SK-N-SH (cell line): ENCODE measurements around the gene IFI16. TPM values are rescaled to one million over a fixed set of nuclear protein-coding genes. Genes with fewer than 3 reads are reported as not detected.

ENCODE experiments used
- CTCF ChIA-PET: fragments of 300-600, 350-600 bp; formaldehyde crosslinking; extraction: SDS; loops from one replicate; lab custom pipeline; 2021; lab: Yijun Ruan, JAX
- POLR2A ChIA-PET: fragments of 350-600 bp; sonication (Branson Sonifier 250); formaldehyde crosslinking; extraction: SDS; loops from one replicate; lab custom pipeline; 2020; ENCODE audit warnings: antibody characterized with exemption, inconsistent platforms; lab: Yijun Ruan, JAX
- DNase-seq: peaks from one replicate; pipeline ENCODE4 v3.0.0; 2012
- H2AFZ ChIP-seq: fragments of 200-600 bp; sonication (generic); 2 replicates; pipeline ENCODE4 v1.8.1; 2016; ENCODE audit warnings: antibody characterized with exemption, mild to moderate bottlenecking, low read depth
- H3F3A ChIP-seq: fragments of 200-600 bp; sonication (generic); replicated peaks from 2 replicates; pipeline ENCODE3; 2016; ENCODE audit warnings: antibody characterized with exemption, mild to moderate bottlenecking; ENCODE audit not compliant: insufficient read depth
- H3K27ac ChIP-seq, 2 experiments: fragments of 200-500 bp in 1 of 2; fragments of 200-600 bp in 1 of 2; sonication (Bioruptor generic) in 1 of 2; sonication (generic), shearing (Covaris generic) in 1 of 2; 2 replicates each; pipeline versions ENCODE4 v1.5.1 to v1.6.1; 2014 to 2016; ENCODE audit warnings: low read depth in 2 of 2, inconsistent platforms in 1 of 2, low read length in 1 of 2, mild to moderate bottlenecking in 1 of 2, mixed read lengths in 1 of 2
- H3K27me3 ChIP-seq: fragments of 200-600 bp; sonication (generic), shearing (Covaris generic); 2 replicates; pipeline ENCODE4 v1.6.1; 2016; ENCODE audit warnings: mixed run types; ENCODE audit not compliant: insufficient read depth
- H3K36me3 ChIP-seq, 2 experiments: fragments of 200-500 bp in 1 of 2; fragments of 200-600 bp in 1 of 2; sonication (Bioruptor generic) in 1 of 2; sonication (generic) in 1 of 2; replicated peaks in 1 of 2; 2 replicates each; pipeline versions ENCODE3 to v1.5.1; 2014 to 2016; ENCODE audit warnings: low read length in 1 of 2, mild to moderate bottlenecking in 1 of 2; ENCODE audit not compliant: insufficient read depth in 2 of 2, control insufficient read depth in 1 of 2
- H3K4me1 ChIP-seq, 2 experiments: fragments of 200-500 bp in 1 of 2; fragments of 200-600 bp in 1 of 2; sonication (Bioruptor generic) in 1 of 2; sonication (generic), shearing (Covaris generic) in 1 of 2; 2 replicates each; pipeline versions ENCODE4 v1.5.1 to v1.6.1; 2014 to 2016; ENCODE audit warnings: low read depth in 1 of 2, low read length in 1 of 2, mixed run types in 1 of 2; ENCODE audit not compliant: insufficient read depth in 2 of 2, control insufficient read depth in 1 of 2
- H3K4me2 ChIP-seq: fragments of 200-600 bp; sonication (generic), shearing (Covaris generic); 2 replicates; pipeline ENCODE4 v1.6.1; 2017; ENCODE audit warnings: mixed run types
- H3K4me3 ChIP-seq, 2 experiments: fragments of 200-500 bp in 1 of 2; fragments of 200-600 bp in 1 of 2; sonication (Bioruptor generic) in 1 of 2; sonication (generic), shearing (Covaris generic) in 1 of 2; 2 replicates each; pipeline versions ENCODE4 v1.5.1 to v1.8.1; 2014 to 2016; ENCODE audit warnings: low read depth in 2 of 2, inconsistent platforms in 1 of 2, low read length in 1 of 2, mild to moderate bottlenecking in 1 of 2, mixed read lengths in 1 of 2, moderate library complexity in 1 of 2
- H3K79me2 ChIP-seq: fragments of 200-600 bp; sonication (generic); 2 replicates; pipeline ENCODE4 v1.8.1; 2017; ENCODE audit warnings: mild to moderate bottlenecking; ENCODE audit not compliant: insufficient read depth
- H3K9ac ChIP-seq: fragments of 200-600 bp; sonication (generic); 2 replicates; pipeline ENCODE4 v1.6.1; 2017; ENCODE audit warnings: mixed run types
- H3K9me2 ChIP-seq: fragments of 200-600 bp; sonication (generic); 2 replicates; pipeline ENCODE4 v1.6.1; 2017; ENCODE audit warnings: mixed run types
- H3K9me3 ChIP-seq: fragments of 200-600 bp; sonication (generic); 2 replicates; pipeline ENCODE4 v1.6.1; 2017; ENCODE audit warnings: mixed run types, mild to moderate bottlenecking, moderate library complexity
- H4K20me1 ChIP-seq: fragments of 200-600 bp; sonication (generic); 2 replicates; pipeline ENCODE4 v1.6.1; 2017; ENCODE audit warnings: mild to moderate bottlenecking, mixed run types; ENCODE audit not compliant: insufficient read depth
- CHD2 ChIP-seq: fragments of 150-350 bp; IDR thresholded peaks from 2 replicates; pipeline ENCODE4 v1.6.1; 2018; ENCODE audit warnings: low read length; ENCODE audit not compliant: partially characterized antibody
- EP300 ChIP-seq, 2 experiments: IDR thresholded peaks; 2 replicates each; pipeline versions ENCODE4 v1.4.0 to v1.6.1; 2012; ENCODE audit warnings: borderline replicate concordance in 1 of 2, low read depth in 1 of 2, low read length in 1 of 2
- EZH2phosphoT487 ChIP-seq: fragments of 200-600 bp; sonication (generic); IDR thresholded peaks from 2 replicates; pipeline ENCODE4 v1.6.1; 2017; ENCODE audit warnings: low read depth, mixed run types, mild to moderate bottlenecking, antibody characterized with exemption, moderate library complexity, borderline replicate concordance
- FOSL2 ChIP-seq: IDR thresholded peaks from 2 replicates; pipeline ENCODE4 v1.4.0; 2012; ENCODE audit warnings: low read depth, mild to moderate bottlenecking, moderate library complexity, borderline replicate concordance
- FOXJ3 ChIP-seq: sonication (generic); formaldehyde crosslinking; IDR thresholded peaks from 2 replicates; pipeline ENCODE4 v1.5.1; 2020; ENCODE audit warnings: mild to moderate bottlenecking, missing genetic modification reagents
- GABPA ChIP-seq: IDR thresholded peaks from 2 replicates; pipeline ENCODE4 v1.4.0; 2012; ENCODE audit warnings: low read depth, mild to moderate bottlenecking
- JUND ChIP-seq: IDR thresholded peaks from 2 replicates; pipeline ENCODE4 v1.4.0; 2012
- MEF2A ChIP-seq: IDR thresholded peaks from 2 replicates; pipeline ENCODE4 v1.4.0; 2012; ENCODE audit warnings: low read depth, borderline replicate concordance
- MXI1 ChIP-seq: IDR thresholded peaks from 2 replicates; pipeline ENCODE4 v1.6.1; 2012; ENCODE audit warnings: mild to moderate bottlenecking, low read depth, low read length, improper control_type of control experiment
- NFIC ChIP-seq: IDR thresholded peaks from 2 replicates; pipeline ENCODE4 v1.4.0; 2012; ENCODE audit warnings: borderline replicate concordance
- RAD21 ChIP-seq: IDR thresholded peaks from 2 replicates; pipeline ENCODE4 v1.6.1; 2012; ENCODE audit warnings: mild to moderate bottlenecking, low read length
- REST ChIP-seq: IDR thresholded peaks from 2 replicates; pipeline ENCODE4 v1.6.1; 2012; ENCODE audit warnings: mild to moderate bottlenecking, low read depth, low read length, moderate library complexity
- RXRA ChIP-seq: IDR thresholded peaks from 2 replicates; pipeline ENCODE4 v1.4.0; 2012; ENCODE audit warnings: low read depth, mild to moderate bottlenecking, borderline replicate concordance
- SIN3A ChIP-seq: IDR thresholded peaks from 2 replicates; pipeline ENCODE4 v1.6.1; 2012; ENCODE audit warnings: low read depth, mild to moderate bottlenecking, low read length, moderate library complexity, borderline replicate concordance
- SMC3 ChIP-seq: IDR thresholded peaks from 2 replicates; pipeline ENCODE4 v1.6.1; 2012; ENCODE audit warnings: low read depth, low read length, improper control_type of control experiment
- TAF1 ChIP-seq: IDR thresholded peaks from 2 replicates; pipeline ENCODE4 v1.6.1; 2012; ENCODE audit warnings: low read depth, mild to moderate bottlenecking, low read length, moderate library complexity, borderline replicate concordance
- TEAD4 ChIP-seq: IDR thresholded peaks from 2 replicates; pipeline ENCODE4 v1.4.0; 2012; ENCODE audit warnings: mild to moderate bottlenecking, borderline replicate concordance; ENCODE audit not compliant: insufficient read depth
- YY1 ChIP-seq: IDR thresholded peaks from 2 replicates; pipeline ENCODE4 v1.4.0; 2012; ENCODE audit warnings: low read depth, mild to moderate bottlenecking
- ZBTB33 ChIP-seq: IDR thresholded peaks from 2 replicates; pipeline ENCODE4 v1.4.0; 2012; ENCODE audit warnings: low read depth, borderline replicate concordance
- WGBS: methylation state at CpG from one replicate; pipeline ENCODE4 v1.1.6; 2017; ENCODE audit warnings: low lambda C conversion rate; 5-methylcytosine and 5-hydroxymethylcytosine counted together
- polyA plus RNA-seq, 3 experiments: library from polyadenylated mRNA; depleted of rRNA; stranded (reverse); fragments of >200 nt; gene quantifications; 2 replicates each; pipeline ENCODE4 v1.2.3, GENCODE V29; 2012
- TF ChIP-seq, protein P1 (sequence below): IDR thresholded peaks from 2 replicates; pipeline ENCODE4; 2012
- TF ChIP-seq, protein P2 (sequence below): fragments of 150-350 bp; IDR thresholded peaks from 2 replicates; pipeline ENCODE4 v1.6.1; 2017; ENCODE audit warnings: antibody characterized with exemption, low read length, low read depth, borderline replicate concordance

Gene IFI16
- polyA plus RNA-seq, 1 of the 3 experiments (the other 2 are of a cell fraction): 56.1 TPM

DNA sequence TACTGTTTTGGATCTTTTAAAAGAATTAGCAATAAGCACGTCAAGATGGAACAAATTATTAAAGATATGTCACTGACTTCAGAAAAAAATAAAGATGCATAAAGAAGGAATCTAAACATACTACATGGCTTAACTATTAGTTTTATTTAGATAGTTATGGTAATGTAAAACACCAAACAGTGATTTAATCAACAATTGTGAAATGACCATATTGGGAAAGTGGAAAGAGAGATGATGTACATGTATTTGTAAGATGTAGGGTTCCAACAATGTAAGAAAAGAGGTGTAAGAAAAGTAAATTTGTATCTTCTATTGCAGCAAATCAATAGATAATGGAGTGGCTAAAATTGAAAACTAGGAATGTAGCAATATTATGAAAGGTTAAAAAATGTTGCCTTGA is 73.3 kb downstream of the IFI16 start:
- POLR2A ChIA-PET: no interaction called here
- 28% methylated on average over 1 of the region's 1 CpG for WGBS
- no peak for TF ChIP-seq TAF1
- TF ChIP-seq, protein P1, sequence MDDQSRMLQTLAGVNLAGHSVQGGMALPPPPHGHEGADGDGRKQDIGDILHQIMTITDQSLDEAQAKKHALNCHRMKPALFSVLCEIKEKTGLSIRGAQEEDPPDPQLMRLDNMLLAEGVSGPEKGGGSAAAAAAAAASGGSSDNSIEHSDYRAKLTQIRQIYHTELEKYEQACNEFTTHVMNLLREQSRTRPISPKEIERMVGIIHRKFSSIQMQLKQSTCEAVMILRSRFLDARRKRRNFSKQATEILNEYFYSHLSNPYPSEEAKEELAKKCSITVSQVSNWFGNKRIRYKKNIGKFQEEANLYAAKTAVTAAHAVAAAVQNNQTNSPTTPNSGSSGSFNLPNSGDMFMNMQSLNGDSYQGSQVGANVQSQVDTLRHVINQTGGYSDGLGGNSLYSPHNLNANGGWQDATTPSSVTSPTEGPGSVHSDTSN: no peak
- TF ChIP-seq CHD2: no peak
- no peak for TF ChIP-seq FOSL2
- TF ChIP-seq MEF2A: no peak
- TF ChIP-seq RXRA: no peak
- no peak for TF ChIP-seq SIN3A
- no peak for TF ChIP-seq EP300 (IDR thresholded peaks at IDR 0.05; ENCODE audit: borderline replicate concordance in 1 of 2, low read depth in 1 of 2, low read length in 1 of 2)
- TF ChIP-seq SMC3: no peak
- no peak for TF ChIP-seq GABPA
- no peak for TF ChIP-seq FOXJ3 (CRISPR knock-in tag)
- no peak for TF ChIP-seq MXI1

DNA sequence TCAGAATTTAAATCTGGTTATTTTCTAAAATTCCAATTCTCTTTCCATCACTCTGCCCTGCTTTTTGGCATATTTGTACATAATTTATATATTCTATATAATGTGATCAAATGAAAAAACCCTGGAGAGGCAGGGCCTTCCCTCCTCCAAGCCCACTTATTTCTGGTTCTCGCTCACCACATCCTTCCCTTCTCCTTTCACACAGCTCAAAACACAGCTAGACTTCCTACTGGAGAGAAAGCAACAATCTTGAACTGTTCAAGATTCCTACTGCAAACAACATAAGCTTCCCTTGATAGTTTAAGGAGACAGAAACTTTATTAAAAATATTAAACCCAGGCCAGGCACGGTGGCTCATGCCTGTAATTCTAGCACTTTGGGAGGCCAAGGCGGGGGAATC is 74.4 kb downstream of the IFI16 start:
- Histone ChIP-seq H3K79me2 (no peaks in the 10 kb centered on the region), H2AFZ (0 out of 2 replicates have a peak overlapping the region, but pooled peaks have one; percentile 1), H3K27ac (no peak overlapping the region), H3K4me2 (no peak overlapping the region), H3K9me2 (no peaks in the 10 kb centered on the region), H3K27me3 (no peaks in the 10 kb centered on the region), H3K36me3 (no peaks in the 10 kb centered on the region), H3K4me1 (peaks cover 0 to 25% of the 10 kb centered on the region in 2 experiments; a peak in 3 of 4 replicates), H3K4me3 (no peak overlapping the region), H4K20me1 (no peaks in the 10 kb centered on the region), H3K9me3 (no peaks in the 10 kb centered on the region), H3K9ac (no peak overlapping the region), H3F3A (peaks cover 21% of the 10 kb centered on the region)
- 39% methylated on average over 3 of the region's 3 CpGs for WGBS
- CTCF ChIA-PET: no interaction called here
- no peak for DNase-seq
- POLR2A ChIA-PET: no interaction called here
- no peak for TF ChIP-seq GABPA
- no peak for TF ChIP-seq TEAD4
- no peak for TF ChIP-seq MXI1
- no peak for TF ChIP-seq RAD21
- TF ChIP-seq, protein P2, sequence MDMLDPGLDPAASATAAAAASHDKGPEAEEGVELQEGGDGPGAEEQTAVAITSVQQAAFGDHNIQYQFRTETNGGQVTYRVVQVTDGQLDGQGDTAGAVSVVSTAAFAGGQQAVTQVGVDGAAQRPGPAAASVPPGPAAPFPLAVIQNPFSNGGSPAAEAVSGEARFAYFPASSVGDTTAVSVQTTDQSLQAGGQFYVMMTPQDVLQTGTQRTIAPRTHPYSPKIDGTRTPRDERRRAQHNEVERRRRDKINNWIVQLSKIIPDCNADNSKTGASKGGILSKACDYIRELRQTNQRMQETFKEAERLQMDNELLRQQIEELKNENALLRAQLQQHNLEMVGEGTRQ: no peak
- no peak for TF ChIP-seq FOSL2
- no peak for TF ChIP-seq JUND
- TF ChIP-seq NFIC: no peak
- no peak for TF ChIP-seq EZH2phosphoT487
- TF ChIP-seq REST: no peak
- TF ChIP-seq YY1: no peak
- no peak for TF ChIP-seq ZBTB33

More for the DNA sequence above, 73.3 kb downstream of the IFI16 start:
- Histone ChIP-seq H3K4me1 (peaks cover 0 to 24% of the 10 kb centered on the region in 2 experiments; a peak in 3 of 4 replicates), H3K9me2 (no peaks in the 10 kb centered on the region), H3K4me3 (no peak overlapping the region), H4K20me1 (no peaks in the 10 kb centered on the region), H3K9ac (no peak overlapping the region), H3K27me3 (no peaks in the 10 kb centered on the region), H3K36me3 (no peaks in the 10 kb centered on the region), H3K79me2 (no peaks in the 10 kb centered on the region), H3K27ac (no peak overlapping the region), H3K9me3 (no peaks in the 10 kb centered on the region), H3K4me2 (no peak overlapping the region), H3F3A (peaks cover 10% of the 10 kb centered on the region), H2AFZ (no peak overlapping the region)
- DNase-seq: no peak
- CTCF ChIA-PET: interaction anchor here (0.9 kb wide), 1 partner anchor 10 kb away, joined by 3 read pairs; no protein-coding TSS in a partner anchor
